Lung (tissue), 12 donors: ENCODE data around the gene RNH1. TPM values are rescaled to one million over a fixed set of nuclear protein-coding genes. Genes with fewer than 3 reads are reported as not detected.

Experiments used
- ATAC-seq: fragments of 200-7000 bp; cut with Tn5 transposase; one replicate; pipeline ENCODE4 v1.9.1; 2020; ENCODE audit warnings: moderate number of reproducible peaks; ENCODE audit not compliant: insufficient read depth, low FRiP score
- DNase-seq, 3 donors: peaks; one replicate each; pipeline ENCODE4 v3.0.0-alpha.2; 2013 to 2017
- H3K27ac ChIP-seq, 2 donors: one replicate each; pipeline ENCODE4 v1.5.1; 2013; ENCODE audit warnings: mild to moderate bottlenecking in 2 of 2, moderate library complexity in 2 of 2, control low read depth in 1 of 2, inconsistent platforms in 1 of 2, low read depth in 1 of 2, low read length in 1 of 2
- H3K27me3 ChIP-seq, 3 donors: one replicate each; pipeline ENCODE4 v1.5.1; 2013; ENCODE audit warnings: low read length in 2 of 3; ENCODE audit not compliant: control insufficient read depth in 3 of 3, insufficient read depth in 3 of 3
- H3K36me3 ChIP-seq, 4 donors: one replicate each; pipeline ENCODE4 v1.5.1; 2013; ENCODE audit warnings: low read length in 4 of 4, mild to moderate bottlenecking in 1 of 4, moderate library complexity in 1 of 4; ENCODE audit not compliant: control insufficient read depth in 4 of 4, insufficient read depth in 4 of 4
- H3K4me1 ChIP-seq, 5 donors: one replicate each; pipeline ENCODE4 v1.5.1; 2013; ENCODE audit warnings: low read length in 5 of 5, mild to moderate bottlenecking in 2 of 5, moderate library complexity in 1 of 5; ENCODE audit not compliant: control insufficient read depth in 5 of 5, insufficient read depth in 5 of 5
- H3K4me3 ChIP-seq: one replicate; pipeline ENCODE4 v1.5.1; 2013; ENCODE audit warnings: mild to moderate bottlenecking, control low read depth, moderate library complexity
- H3K9ac ChIP-seq, 2 donors: one replicate each; pipeline ENCODE4 v1.5.1; 2013; ENCODE audit warnings: low read length in 2 of 2, control low read depth in 1 of 2; ENCODE audit not compliant: insufficient read depth in 1 of 2
- H3K9me3 ChIP-seq, 4 donors: one replicate each; pipeline ENCODE4 v1.5.1; 2013; ENCODE audit warnings: low read length in 3 of 4, mild to moderate bottlenecking in 1 of 4, moderate library complexity in 1 of 4; ENCODE audit not compliant: control insufficient read depth in 4 of 4, insufficient read depth in 3 of 4
- CTCF ChIP-seq: IDR thresholded peaks from 2 replicates; pipeline ENCODE4 v1.5.1; 2012; ENCODE audit warnings: mild to moderate bottlenecking; ENCODE audit errors: control extremely low read depth, extremely low read depth
- WGBS, 2 donors: extraction: QIAGEN DNeasy Blood & Tissue Kit; methylation state at CpG; one replicate each; pipeline ENCODE4 v1.1.7; 2013; 5-methylcytosine and 5-hydroxymethylcytosine counted together
- polyA plus RNA-seq, 2 donors: library from polyadenylated mRNA; stranded (reverse); fragments of 200-250 nt; gene quantifications; one replicate each; pipeline ENCODE4 v1.2.1, GENCODE V29; 2013
- total RNA-seq, 2 donors: library from RNA; depleted of rRNA in 1 of 2; stranded (reverse); fragments of >200 nt in 1 of 2; gene quantifications; one replicate each; pipeline ENCODE4 v1.2.1, GENCODE V29; 2014 to 2021
- donor health status: control.
- donor health status: control.
- donor health status: Bipolar disorder and iron deficiency.
- donor health status: healthy.
- donor health status: DM: yes; HTN: yes; CAD: no.

RNH1 gene
- total and polyA plus RNA-seq, 4 donors: 152 to 315 (median 233) TPM

- TF ChIP-seq CTCF: no peak
- WGBS, 2 donors: 89 to 92% methylated on average over 9 of the region's 9 CpGs
- DNase-seq (no peak), ATAC-seq (no peak)
- peaks cover 0 to 20% (median 11%) of the 10 kb centered on the region in 4 donors for H3K36me3 ChIP-seq
- no peak overlapping the region for H3K27ac ChIP-seq
- no peak overlapping the region for H3K4me3 ChIP-seq
- no peak overlapping the region for H3K9ac ChIP-seq
- H3K4me1 ChIP-seq: peaks cover 0 to 15% (median 6%) of the 10 kb centered on the region in 5 donors
- no peaks in the 10 kb centered on the region for H3K9me3 ChIP-seq
- H3K27me3 ChIP-seq: no peaks in the 10 kb centered on the region
Observed at GRCh38 chr11:454043-454442, 53.0 kb downstream of the RNH1 start.

- ATAC-seq (no peak), DNase-seq (no peak)
- H3K27ac ChIP-seq: no peak overlapping the region
- no peak overlapping the region for H3K4me3 ChIP-seq
- WGBS, 2 donors: 88 to 93% methylated on average over 13 of the region's 13 CpGs
- no peaks in the 10 kb centered on the region for H3K27me3 ChIP-seq
- H3K9ac ChIP-seq: no peak overlapping the region
- peaks cover 0 to 17% (median 7%) of the 10 kb centered on the region in 5 donors for H3K4me1 ChIP-seq
- TF ChIP-seq CTCF: no peak
- no peaks in the 10 kb centered on the region for H3K9me3 ChIP-seq
- H3K36me3 ChIP-seq: peaks cover 0 to 20% (median 11%) of the 10 kb centered on the region in 4 donors
Observed at GRCh38 chr11:453564-453963, 53.5 kb downstream of the RNH1 start.

- no peak for DNase-seq
- no peak overlapping the region for H3K27ac ChIP-seq
- H3K4me3 ChIP-seq: no peak overlapping the region
- H3K9me3 ChIP-seq: no peaks in the 10 kb centered on the region
- no peak for ATAC-seq
- no peak for TF ChIP-seq CTCF
- no peak overlapping the region for H3K9ac ChIP-seq
- H3K27me3 ChIP-seq: no peaks in the 10 kb centered on the region
- peaks cover 0 to 21% (median 7%) of the 10 kb centered on the region in 5 donors for H3K4me1 ChIP-seq
- 91 to 97% methylated on average over 19 of the region's 19 CpGs for WGBS, 2 donors
- H3K36me3 ChIP-seq: peaks cover 0 to 20% (median 11%) of the 10 kb centered on the region in 4 donors
Observed at GRCh38 chr11:452916-453527, 54.0 kb downstream of the RNH1 start.

GRCh38 chr11:452203-452744 is 54.8 kb downstream of the RNH1 start:
- H3K4me3 ChIP-seq: no peak overlapping the region
- DNase-seq (no peak), ATAC-seq (no peak)
- WGBS, 2 donors: 92 to 94% methylated on average over 12 of the region's 12 CpGs
- H3K36me3 ChIP-seq: peaks cover 0 to 20% (median 10%) of the 10 kb centered on the region in 4 donors
- peaks cover 0 to 21% (median 7%) of the 10 kb centered on the region in 5 donors for H3K4me1 ChIP-seq
- H3K9ac ChIP-seq: no peak overlapping the region
- TF ChIP-seq CTCF: no peak
- no peaks in the 10 kb centered on the region for H3K9me3 ChIP-seq
- H3K27ac ChIP-seq: no peak overlapping the region
- H3K27me3 ChIP-seq: no peaks in the 10 kb centered on the region
